Panc1 (cell line): Measurements from ENCODE around the gene PIGX. TPM values are rescaled to one million over a fixed set of nuclear protein-coding genes. Genes with fewer than 3 reads are reported as not detected.

Experiments
- ATAC-seq: fragments of 200-7000 bp; cut with Tn5 transposase; 2 replicates; pipeline ENCODE4 v1.9.1; 2020; ENCODE audit warnings: mild to moderate bottlenecking, moderate library complexity
- BruUV-seq: library from RNA; stranded (reverse); fragments of 400-500 nt; replicated peaks from 2 replicates; lab custom pipeline; 2021; lab: Mats Ljungman, UMichigan
- CTCF ChIA-PET: fragments of 300-600 bp; sonication (Branson Sonifier 250); formaldehyde crosslinking; loops from one replicate; lab custom pipeline; 2022; ENCODE audit warnings: antibody characterized with exemption; lab: Charles Lee
- POLR2A ChIA-PET: fragments of 300-600 bp; sonication (Branson Sonifier 250); formaldehyde crosslinking; loops from one replicate; lab custom pipeline; 2022; ENCODE audit warnings: antibody characterized with exemption; lab: Charles Lee
- DNase-seq: peaks from one replicate; pipeline ENCODE4 v3.0.0-alpha.2; 2010; ENCODE audit warnings: low read depth, low spot score
- H3K27ac ChIP-seq: 2 replicates; pipeline ENCODE4 v1.5.1; 2011; ENCODE audit warnings: mild to moderate bottlenecking, low read length, inconsistent platforms
- H3K27me3 ChIP-seq: fragments of 200-500 bp; sonication (Bioruptor generic); 2 replicates; pipeline ENCODE4 v1.6.0; 2014; ENCODE audit warnings: low read length, inconsistent platforms; ENCODE audit not compliant: control insufficient read depth, insufficient read depth
- H3K36me3 ChIP-seq: fragments of 200-500 bp; sonication (Bioruptor generic); 2 replicates; pipeline ENCODE4 v1.5.1; 2014; ENCODE audit warnings: inconsistent platforms, mild to moderate bottlenecking, low read length, moderate library complexity; ENCODE audit not compliant: control insufficient read depth, insufficient read depth
- H3K4me1 ChIP-seq: 2 replicates; pipeline ENCODE4 v1.5.1; 2011; ENCODE audit warnings: inconsistent platforms, mild to moderate bottlenecking, low read length, moderate library complexity; ENCODE audit not compliant: control insufficient read depth, insufficient read depth
- H3K4me3 ChIP-seq, 2 experiments: 2 replicates each; pipeline ENCODE4 v1.5.1; 2011 to 2012; ENCODE audit warnings: low read depth in 2 of 2, low read length in 2 of 2, mild to moderate bottlenecking in 2 of 2, inconsistent platforms in 1 of 2, moderate library complexity in 1 of 2
- H3K9me3 ChIP-seq: fragments of 200-500 bp; sonication (Bioruptor generic); 2 replicates; pipeline ENCODE4 v1.5.1; 2014; ENCODE audit warnings: low read depth, mild to moderate bottlenecking, inconsistent platforms, low read length, moderate library complexity; ENCODE audit not compliant: control insufficient read depth, insufficient read depth
- CTCF ChIP-seq: fragments of 450-650 bp; IDR thresholded peaks from 2 replicates; pipeline ENCODE4 v1.5.1; 2017; ENCODE audit warnings: mild to moderate bottlenecking
- POLR2AphosphoS5 ChIP-seq: IDR thresholded peaks from 2 replicates; pipeline ENCODE4 v1.6.1; 2012; ENCODE audit warnings: mild to moderate bottlenecking, low read depth, low read length, moderate library complexity
- REST ChIP-seq, 2 experiments: IDR thresholded peaks; 2 replicates each; pipeline ENCODE4 v1.6.1; 2011 to 2012; ENCODE audit warnings: low read depth in 2 of 2, control low read depth in 1 of 2, low read length in 1 of 2, mild to moderate bottlenecking in 1 of 2, moderate library complexity in 1 of 2; ENCODE audit not compliant: insufficient read depth in 1 of 2
- SIN3A ChIP-seq: IDR thresholded peaks from 2 replicates; pipeline ENCODE4 v1.6.1; 2012; ENCODE audit warnings: low read depth, mild to moderate bottlenecking, low read length, moderate library complexity, borderline replicate concordance; ENCODE audit not compliant: insufficient read depth
- TCF7L2 ChIP-seq: IDR thresholded peaks from 2 replicates; pipeline ENCODE4 v1.6.1; 2011; ENCODE audit warnings: mild to moderate bottlenecking, low read depth, low read length, inconsistent platforms
- in situ Hi-C: cut with HindIII; loops from 2 replicates; pipeline ENCODE4 v1.10.0; 2016; ENCODE audit warnings: low sequenced_read_pairs, low pct_unique_long_range_greater_than_20kb
- intact Hi-C: fragments of 100-400 bp; cut with micrococcal nuclease; formaldehyde crosslinking; loops from one replicate; pipeline ENCODE4 v1.10.0; 2022; ENCODE audit not compliant: unreplicated experiment
- total RNA-seq: library from RNA; stranded (reverse); gene quantifications from one replicate; pipeline ENCODE4 v1.2.1, GENCODE V29; 2021; ENCODE audit not compliant: unreplicated experiment

PIGX gene
- total RNA-seq, 1 experiment from 2014 or later = 85.7 TPM

- ChIA-PET POLR2A (no interaction called here), CTCF (no interaction called here)
- no TSS peak for BruUV-seq
- in situ Hi-C loops = no loop called here
- Histone ChIP-seq H3K36me3 (no peaks in the 10 kb centered on the region; the same call in 1 of the 2 replicates), H3K27ac (no peak overlapping the region), H3K27me3 (no peaks in the 10 kb centered on the region), H3K4me1 (peaks cover 18% of the 10 kb centered on the region), H3K4me3 (no peak overlapping the region), H3K9me3 (no peaks in the 10 kb centered on the region)
- TF ChIP-seq REST (IDR thresholded peaks at IDR 0.05; ENCODE audit: insufficient read depth in 1 of 2, low read depth in 2 of 2, low read length in 1 of 2) (no peak), TCF7L2 (no peak), CTCF (no peak), POLR2AphosphoS5 (no peak), SIN3A (no peak)
- intact Hi-C loops = no loop called here
- DNase-seq (no peak), ATAC-seq (no peak)
These were observed 59.9 kb downstream of the PIGX start for GRCh38 chr3:196772102-196772501.

- no peaks in the 10 kb centered on the region for H3K27me3 ChIP-seq
- no peak for DNase-seq
- H3K4me1 ChIP-seq = peaks cover 18% of the 10 kb centered on the region
- ChIA-PET POLR2A (no interaction called here), CTCF (no interaction called here)
- H3K9me3 ChIP-seq = no peaks in the 10 kb centered on the region
- intact Hi-C loops (no loop called here), in situ Hi-C loops (no loop called here)
- no peak overlapping the region for H3K27ac ChIP-seq
- no peaks in the 10 kb centered on the region; the same call in 1 of the 2 replicates for H3K36me3 ChIP-seq
- ATAC-seq = no peak
- H3K4me3 ChIP-seq = no peak overlapping the region
- TF ChIP-seq REST (IDR thresholded peaks at IDR 0.05; ENCODE audit: insufficient read depth in 1 of 2, low read depth in 2 of 2, low read length in 1 of 2) (no peak), CTCF (no peak), POLR2AphosphoS5 (no peak), SIN3A (no peak), TCF7L2 (no peak)
- no TSS peak for BruUV-seq
These were observed 60.7 kb downstream of the PIGX start for GRCh38 chr3:196772897-196773296.
